CD4-positive, alpha-beta T cell treated with Interleukin-15 for 4 hours (primary cell): ENCODE results near the gene TRIM44.

Experiments used
- DNase-seq: peaks from one replicate; pipeline ENCODE4 v3.0.0-alpha.2; 2020; ENCODE audit warnings: low spot score

The TRIM44 gene

GRCh38 chr11:35662649-35663407 lies at the start of gene TRIM44:
Gene TRIM44 (plus strand): TSS chr11:35662775. CDS start chr11:35663112, 337 bp downstream.
- peak; percentile 80 for DNase-seq

- no peak for DNase-seq
Observed at GRCh38 chr11:35614939-35615569, 47.5 kb upstream of the TRIM44 start.

GRCh38 chr11:35615921-35616900 lies 46.4 kb upstream of the TRIM44 start:
- peak; percentile 47 for DNase-seq

GRCh38 chr11:35617316-35617686 lies 45.3 kb upstream of the TRIM44 start:
- no peak for DNase-seq

GRCh38 chr11:35617687-35618496 lies 44.7 kb upstream of the TRIM44 start, which contains the start of gene FJX1:
Gene FJX1 (plus strand): TSS chr11:35618460. CDS start chr11:35618637, 177 bp downstream.
- no peak for DNase-seq

- DNase-seq, result no peak
Observed at GRCh38 chr11:35618497-35619115, 44.0 kb upstream of the TRIM44 start.

- no peak for DNase-seq
Observed at GRCh38 chr11:35619116-35619854, 43.3 kb upstream of the TRIM44 start.

GRCh38 chr11:35619855-35620640 lies 42.5 kb upstream of the TRIM44 start:
- DNase-seq, result no peak

- DNase-seq, result no peak
Observed at GRCh38 chr11:35620795-35621194, 41.8 kb upstream of the TRIM44 start.

- DNase-seq, result no peak
Observed at GRCh38 chr11:35621620-35622019, 41.0 kb upstream of the TRIM44 start.

- no peak for DNase-seq
Observed at GRCh38 chr11:35622070-35622469, 40.5 kb upstream of the TRIM44 start.

GRCh38 chr11:35623621-35624168 lies 38.9 kb upstream of the TRIM44 start:
- no peak for DNase-seq

- DNase-seq, result no peak
Observed at GRCh38 chr11:35624316-35624715, 38.3 kb upstream of the TRIM44 start.

- DNase-seq, result no peak
Observed at GRCh38 chr11:35624781-35625180, 37.8 kb upstream of the TRIM44 start.

- DNase-seq, result no peak
Observed at GRCh38 chr11:35626501-35626900, 36.1 kb upstream of the TRIM44 start.

- no peak for DNase-seq
Observed at GRCh38 chr11:35629511-35629910, 33.1 kb upstream of the TRIM44 start.

GRCh38 chr11:35629914-35630313 lies 32.7 kb upstream of the TRIM44 start:
- no peak for DNase-seq

- DNase-seq, result no peak
Observed at GRCh38 chr11:35631891-35632290, 30.7 kb upstream of the TRIM44 start.

- DNase-seq, result no peak
Observed at GRCh38 chr11:35632301-35632700, 30.3 kb upstream of the TRIM44 start.
